ENCODE data around the gene IFT20. TPM values are rescaled to one million over a fixed set of nuclear protein-coding genes. Genes with fewer than 3 reads are reported as not detected.

Gene IFT20
- total and polyA plus RNA-seq, 10 donors: 28.4 to 52.8 (median 45.6) TPM

- WGBS, 5 donors: 79 to 91% (median 81%) methylated on average over 3 of the region's 3 CpGs
- no peaks in the 10 kb centered on the region for H3K27me3 ChIP-seq (replicated peaks in 1 of 7)
- peaks cover 0 to 28% (median 4%) of the 10 kb centered on the region in 6 donors for H3K4me1 ChIP-seq
- H3K36me3 ChIP-seq: peaks cover 4 to 65% (median 48%) of the 10 kb centered on the region in 6 donors
- H3K9me3 ChIP-seq: no peaks in the 10 kb centered on the region
- no peak overlapping the region for H3K4me3 ChIP-seq
- intact Hi-C loops (cut with DNase I; ENCODE audit: low total_unique reads): no loop called here
- TF ChIP-seq POLR2AphosphoS5 (IDR thresholded peaks at IDR 0.05) (no peak), POLR2A (IDR thresholded peaks at IDR 0.05) (no peak), CTCF (IDR thresholded peaks at IDR 0.05 in 8 of 11, conservative IDR thresholded peaks at IDR 0.05 in 3 of 11) (no peak)
- H3K27ac ChIP-seq: no peak overlapping the region
- DNase-seq: no peak
Observed at GRCh38 chr17:28327709-28328108, 7.6 kb downstream of the IFT20 start.

- no peaks in the 10 kb centered on the region for H3K9me3 ChIP-seq
- H3K4me3 ChIP-seq: no peak overlapping the region
- WGBS, 5 donors: 83 to 97% (median 89%) methylated on average over 9 of the region's 9 CpGs
- H3K36me3 ChIP-seq: peaks cover 4 to 63% (median 48%) of the 10 kb centered on the region in 6 donors
- H3K27ac ChIP-seq: no peak overlapping the region
- no peaks in the 10 kb centered on the region for H3K27me3 ChIP-seq (replicated peaks in 1 of 7)
- peaks cover 0 to 22% (median 2%) of the 10 kb centered on the region in 6 donors for H3K4me1 ChIP-seq
- intact Hi-C loops (cut with DNase I; ENCODE audit: low total_unique reads): no loop called here
- no peak for TF ChIP-seq POLR2AphosphoS5 (IDR thresholded peaks at IDR 0.05)
- no peak for TF ChIP-seq CTCF (IDR thresholded peaks at IDR 0.05 in 8 of 11, conservative IDR thresholded peaks at IDR 0.05 in 3 of 11)
- TF ChIP-seq POLR2A (IDR thresholded peaks at IDR 0.05): no peak
- DNase-seq: no peak
Observed at GRCh38 chr17:28327031-28327607, 8.2 kb downstream of the IFT20 start.

GRCh38 chr17:28326114-28326513 lies 9.2 kb downstream of the IFT20 start:
- H3K36me3 ChIP-seq: peaks cover 0 to 53% (median 39%) of the 10 kb centered on the region in 6 donors
- no peak overlapping the region for H3K27ac ChIP-seq
- no peak overlapping the region for H3K4me3 ChIP-seq
- H3K9me3 ChIP-seq: no peaks in the 10 kb centered on the region
- no peaks in the 10 kb centered on the region for H3K27me3 ChIP-seq (replicated peaks in 1 of 7)
- intact Hi-C loops (cut with DNase I; ENCODE audit: low total_unique reads): no loop called here
- peaks cover 0 to 18% (median 2%) of the 10 kb centered on the region in 6 donors for H3K4me1 ChIP-seq
- TF ChIP-seq POLR2AphosphoS5 (IDR thresholded peaks at IDR 0.05) (no peak), CTCF (IDR thresholded peaks at IDR 0.05 in 8 of 11, conservative IDR thresholded peaks at IDR 0.05 in 3 of 11) (no peak), POLR2A (IDR thresholded peaks at IDR 0.05) (no peak)
- DNase-seq: no peak
- WGBS, 5 donors: 89 to 96% (median 95%) methylated on average over 7 of the region's 7 CpGs

GRCh38 chr17:28325211-28325610 lies 10.1 kb downstream of the IFT20 start:
- Histone ChIP-seq H3K27ac (no peak overlapping the region), H3K36me3 (peaks cover 0 to 44% (median 30%) of the 10 kb centered on the region in 6 donors), H3K9me3 (no peaks in the 10 kb centered on the region), H3K4me1 (peaks cover 0 to 22% (median 4%) of the 10 kb centered on the region in 6 donors), H3K4me3 (no peak overlapping the region), H3K27me3 (replicated peaks in 1 of 7) (no peaks in the 10 kb centered on the region)
- intact Hi-C loops (cut with DNase I; ENCODE audit: low total_unique reads): no loop called here
- TF ChIP-seq POLR2A (IDR thresholded peaks at IDR 0.05) (no peak), POLR2AphosphoS5 (IDR thresholded peaks at IDR 0.05) (no peak), CTCF (IDR thresholded peaks at IDR 0.05 in 8 of 11, conservative IDR thresholded peaks at IDR 0.05 in 3 of 11) (no peak)
- DNase-seq: no peak
- WGBS, 5 donors: 76 to 89% (median 83%) methylated on average over 5 of the region's 5 CpGs
